KOPT-K1 (cell line): ENCODE measurements around the gene ETV6.
A peak's percentile ranks its signal among the peaks of the same experiment; 100 is the strongest.

Experiments used
- H3K27ac ChIP-seq: fragments of 200-600 bp; sonication (generic); 2 replicates; pipeline ENCODE4 v1.5.1; 2016; ENCODE audit warnings: antibody characterized with exemption, mild to moderate bottlenecking, low read depth, low read length; ENCODE audit not compliant: poor library complexity, severe bottlenecking
- H3K36me3 ChIP-seq: fragments of 200-600 bp; sonication (generic); 2 replicates; pipeline ENCODE4 v1.5.1; 2017; ENCODE audit warnings: antibody characterized with exemption, mild to moderate bottlenecking, low read length, moderate library complexity; ENCODE audit not compliant: insufficient read depth
- H3K9me3 ChIP-seq: fragments of 200-600 bp; sonication (generic); 2 replicates; pipeline ENCODE4 v1.5.1; 2017; ENCODE audit warnings: antibody characterized with exemption, low read length, mild to moderate bottlenecking; ENCODE audit not compliant: insufficient read depth, poor library complexity, severe bottlenecking

ETV6 gene

GRCh38 chr12:11722071-11722470, 72.6 kb downstream of the ETV6 start:
- peaks cover 4% of the 10 kb centered on the region for H3K9me3 ChIP-seq
- no peak overlapping the region for H3K27ac ChIP-seq
- H3K36me3 ChIP-seq: no peaks in the 10 kb centered on the region

DNA sequence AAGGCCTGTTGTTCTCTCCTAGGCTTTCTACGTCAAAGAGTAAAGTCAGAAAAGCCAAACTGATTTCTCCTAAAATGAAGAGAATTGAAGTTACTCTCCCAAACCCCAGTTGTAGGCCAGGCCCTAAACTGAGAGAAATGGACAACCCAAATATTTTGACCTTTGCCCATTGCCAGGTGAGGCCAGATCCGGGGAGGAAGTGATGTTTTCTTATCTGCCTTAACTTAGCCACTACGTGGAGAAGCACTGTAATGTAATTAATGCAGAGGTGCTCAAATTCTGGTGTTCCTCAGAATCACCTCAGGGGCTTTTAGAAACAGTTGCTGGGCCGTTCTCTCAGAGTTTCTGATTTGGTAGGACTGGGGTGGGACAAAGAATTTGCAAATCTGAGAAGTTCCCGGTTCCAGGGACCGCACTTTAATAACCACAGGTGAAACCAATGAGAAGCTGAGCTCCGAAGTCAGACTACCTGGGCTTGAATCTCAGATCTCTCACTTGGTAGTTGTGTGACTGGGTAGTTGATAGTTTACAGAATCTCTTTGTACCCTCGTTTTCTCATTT, 73.2 kb downstream of the ETV6 start:
- H3K9me3 ChIP-seq: peaks cover 4% of the 10 kb centered on the region
- no peak overlapping the region for H3K27ac ChIP-seq
- no peaks in the 10 kb centered on the region for H3K36me3 ChIP-seq

GRCh38 chr12:11723993-11724392, 74.5 kb downstream of the ETV6 start:
- H3K9me3 ChIP-seq: peaks cover 4% of the 10 kb centered on the region
- no peak overlapping the region for H3K27ac ChIP-seq
- H3K36me3 ChIP-seq: no peaks in the 10 kb centered on the region

DNA sequence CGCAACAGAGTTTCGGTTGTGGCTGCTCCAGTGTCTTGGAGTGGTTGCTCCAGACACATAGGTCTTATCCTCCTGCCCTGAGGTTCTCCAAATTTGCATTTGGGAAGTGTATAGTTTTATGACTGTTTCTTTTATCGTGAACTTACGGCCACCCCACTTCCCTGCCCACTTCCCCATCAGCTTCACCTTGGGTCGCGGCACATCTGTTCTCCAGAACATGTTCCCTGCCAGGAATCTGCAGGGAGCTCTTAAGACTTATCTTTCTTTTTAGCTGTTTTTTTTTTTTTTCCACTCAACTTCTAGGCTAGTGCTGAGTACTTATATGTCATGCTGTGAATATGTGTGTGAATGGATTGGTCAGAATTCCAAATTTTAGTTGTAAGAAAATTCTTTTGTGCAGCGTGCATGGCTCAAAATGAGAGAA, 75.4 kb downstream of the ETV6 start:
- Histone ChIP-seq H3K36me3 (no peaks in the 10 kb centered on the region), H3K9me3 (peaks cover 4% of the 10 kb centered on the region), H3K27ac (no peak overlapping the region)

DNA sequence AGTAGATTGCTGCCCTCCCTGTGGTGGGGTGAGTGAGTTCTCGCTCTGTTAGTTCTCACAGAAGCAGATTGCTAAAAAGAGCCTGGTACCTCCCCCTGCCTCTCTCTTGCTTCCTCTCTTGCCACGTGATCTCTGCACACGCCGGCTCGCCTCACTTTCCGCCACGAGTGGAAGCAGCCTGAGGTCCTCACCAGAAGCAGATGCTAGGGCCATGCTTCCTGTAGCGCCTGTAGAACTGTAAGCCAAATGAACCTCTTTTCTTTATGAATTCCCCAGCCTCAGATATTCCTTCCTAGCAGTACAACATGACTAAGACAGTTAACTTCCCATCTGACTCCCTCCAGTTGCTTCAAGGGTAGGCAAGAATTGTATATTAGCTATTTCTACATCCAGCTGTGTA, 76.2 kb downstream of the ETV6 start:
- H3K27ac ChIP-seq: no peak overlapping the region
- H3K36me3 ChIP-seq: no peaks in the 10 kb centered on the region
- H3K9me3 ChIP-seq: peaks cover 4% of the 10 kb centered on the region

GRCh38 chr12:11726659-11727058, 77.2 kb downstream of the ETV6 start:
- Histone ChIP-seq H3K9me3 (peaks cover 4% of the 10 kb centered on the region), H3K36me3 (no peaks in the 10 kb centered on the region), H3K27ac (peak overlapping the region; percentile 35)

- Histone ChIP-seq H3K27ac (peak overlapping the region; percentile 60), H3K36me3 (no peaks in the 10 kb centered on the region), H3K9me3 (peaks cover 4% of the 10 kb centered on the region)
Observed at GRCh38 chr12:11727133-11727664, 77.7 kb downstream of the ETV6 start.

DNA sequence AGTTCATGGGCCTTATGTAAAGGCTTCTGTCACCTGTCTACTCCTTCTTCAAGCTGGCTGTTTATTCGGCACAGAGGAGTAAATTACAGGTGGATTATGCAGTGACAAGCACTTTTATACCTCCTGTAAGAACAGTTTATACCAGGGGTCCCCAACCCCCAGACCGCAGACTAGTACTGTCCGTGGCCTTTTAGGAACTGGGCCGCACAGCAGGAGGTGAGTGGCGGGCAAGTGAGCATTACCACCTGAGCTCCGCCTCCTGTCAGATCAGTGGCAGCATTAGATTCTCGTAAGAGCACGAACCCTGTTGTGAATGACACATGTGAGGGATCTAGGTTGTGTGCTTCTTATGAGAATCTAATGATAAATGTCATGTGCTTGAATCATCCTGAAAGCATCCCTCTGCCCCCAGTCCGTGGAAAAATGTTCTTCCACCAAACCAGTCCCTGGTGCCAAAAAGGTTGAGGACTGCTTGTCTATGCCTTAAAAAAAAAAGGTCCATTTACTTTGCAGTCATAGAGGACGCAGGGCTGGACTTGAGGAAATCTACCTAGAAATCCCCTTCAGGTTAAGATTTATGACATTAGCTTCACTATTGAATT, 78.8 kb downstream of the ETV6 start:
- no peaks in the 10 kb centered on the region for H3K36me3 ChIP-seq
- H3K27ac ChIP-seq: peak overlapping the region; percentile 60
- H3K9me3 ChIP-seq: peaks cover 4% of the 10 kb centered on the region

- H3K36me3 ChIP-seq: no peaks in the 10 kb centered on the region
- H3K9me3 ChIP-seq: peaks cover 4% of the 10 kb centered on the region
- peak overlapping the region; percentile 60 for H3K27ac ChIP-seq
Observed at GRCh38 chr12:11729008-11729407, 79.5 kb downstream of the ETV6 start.

GRCh38 chr12:11729439-11730150, 80.1 kb downstream of the ETV6 start:
- no peaks in the 10 kb centered on the region for H3K36me3 ChIP-seq
- peaks cover 4% of the 10 kb centered on the region for H3K9me3 ChIP-seq
- H3K27ac ChIP-seq: peak overlapping the region; percentile 60

GRCh38 chr12:11730299-11731041, 81.0 kb downstream of the ETV6 start:
- Histone ChIP-seq H3K9me3 (peaks cover 4% of the 10 kb centered on the region), H3K36me3 (no peaks in the 10 kb centered on the region), H3K27ac (peak overlapping the region; percentile 60)

GRCh38 chr12:11731042-11731357, 81.5 kb downstream of the ETV6 start:
- Histone ChIP-seq H3K27ac (peak overlapping the region; percentile 60), H3K9me3 (no peaks in the 10 kb centered on the region), H3K36me3 (no peaks in the 10 kb centered on the region)

DNA sequence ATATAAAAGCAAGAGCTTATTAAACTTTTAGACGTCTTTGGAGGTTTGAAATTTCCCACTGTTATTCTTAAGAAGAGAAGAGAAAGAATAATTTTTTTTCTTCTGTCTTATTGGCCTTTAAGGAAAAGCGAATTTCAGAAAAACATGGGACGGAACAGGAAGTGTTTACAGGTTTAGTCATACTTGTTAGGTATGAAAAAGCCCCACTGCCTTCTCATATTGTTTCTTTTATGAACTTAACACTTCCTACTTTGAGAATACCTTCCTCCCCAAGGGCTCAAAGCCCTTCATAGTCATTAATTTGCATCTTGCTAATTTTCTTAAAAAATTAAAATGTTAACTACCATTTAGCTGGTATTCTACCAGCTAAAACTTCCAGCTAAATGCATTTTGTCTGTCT, 82.0 kb downstream of the ETV6 start:
- peak overlapping the region; percentile 60 for H3K27ac ChIP-seq
- H3K36me3 ChIP-seq: no peaks in the 10 kb centered on the region
- H3K9me3 ChIP-seq: no peaks in the 10 kb centered on the region

- no peaks in the 10 kb centered on the region for H3K9me3 ChIP-seq
- H3K36me3 ChIP-seq: no peaks in the 10 kb centered on the region
- H3K27ac ChIP-seq: peak overlapping the region; percentile 60
Observed at GRCh38 chr12:11732023-11732422, 82.5 kb downstream of the ETV6 start.

- H3K27ac ChIP-seq: peak overlapping the region; percentile 60
- H3K36me3 ChIP-seq: no peaks in the 10 kb centered on the region
- no peaks in the 10 kb centered on the region for H3K9me3 ChIP-seq
Observed at GRCh38 chr12:11732715-11733114, 83.2 kb downstream of the ETV6 start.
